Measurements from ENCODE around the gene OSR1.

Gene OSR1

GRCh38 chr2:19362755-19363473 is 4.5 kb upstream of the OSR1 start:
- DNase-seq (ENCODE audit: insufficient read length, low spot score) (peak; percentile 82), FAIRE-seq (peak; percentile 66)
- TF ChIP-seq POLR2A (IDR thresholded peaks at IDR 0.05; ENCODE audit: low read depth, low read length), result no peak

DNA sequence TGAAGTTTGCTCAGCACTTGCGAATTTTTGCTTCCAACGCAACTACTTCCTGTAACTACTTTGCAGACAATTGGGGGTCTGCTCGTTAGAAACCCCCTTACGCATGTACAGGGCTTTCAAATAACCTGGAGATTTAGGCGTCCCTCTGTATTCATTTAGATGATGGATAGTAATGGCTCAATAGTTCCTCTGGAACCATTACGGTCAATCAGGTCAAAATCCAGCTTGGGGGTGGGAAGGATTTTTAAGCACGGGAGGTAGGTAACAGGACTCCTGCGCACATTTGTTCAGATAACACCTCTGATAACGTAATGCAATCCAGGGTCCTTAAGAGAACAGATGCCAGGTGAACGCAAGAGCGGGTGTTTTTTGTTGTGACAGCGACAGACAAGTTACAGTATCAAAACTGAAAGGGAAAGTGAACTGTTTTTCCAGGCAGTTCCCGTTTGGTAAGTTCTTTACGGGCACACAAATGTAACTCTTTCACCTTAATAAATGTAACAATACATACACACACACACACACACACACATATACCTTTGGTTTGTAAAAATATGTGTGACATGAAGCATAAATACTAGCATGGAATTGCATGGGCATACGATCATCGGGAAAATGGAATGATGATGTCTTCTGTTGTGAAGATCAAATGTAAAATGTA is 3.8 kb upstream of the OSR1 start:
- FAIRE-seq (no peak), DNase-seq (ENCODE audit: insufficient read length, low spot score) (no peak)
- TF ChIP-seq POLR2A (IDR thresholded peaks at IDR 0.05; ENCODE audit: low read depth, low read length), result no peak

DNA sequence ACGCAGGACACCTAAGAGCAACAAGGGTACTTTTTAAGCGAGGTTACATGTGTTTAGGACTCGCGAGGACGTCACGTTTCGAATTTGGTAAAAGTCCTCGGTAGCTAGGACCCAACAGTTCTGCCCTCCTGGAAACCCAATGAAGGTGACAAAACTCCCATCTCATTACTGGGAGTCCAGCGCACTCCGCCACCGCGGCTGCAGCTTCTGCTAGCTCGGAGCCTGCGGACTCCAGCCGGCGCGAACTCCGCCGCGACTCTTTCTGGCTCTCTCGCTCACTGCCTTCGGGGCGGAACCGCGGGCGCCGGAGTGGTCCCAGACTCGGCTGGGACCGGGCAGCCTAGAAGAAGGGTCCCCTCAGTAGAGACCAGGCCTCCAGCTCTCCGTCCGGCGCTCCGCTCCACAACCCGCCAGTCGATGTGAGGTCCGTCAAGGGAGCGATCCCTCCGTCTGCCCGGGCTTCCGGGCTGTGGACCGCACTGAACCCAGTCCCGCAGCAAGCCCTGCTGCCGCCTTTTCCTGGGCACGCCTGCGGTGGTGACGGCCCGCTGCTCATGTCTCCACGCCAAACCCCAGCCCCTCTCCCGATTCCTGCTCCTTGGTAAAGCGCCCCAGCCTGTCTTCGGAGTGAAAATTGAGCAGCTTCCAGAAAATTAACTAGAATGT is 3.0 kb upstream of the OSR1 start:
- FAIRE-seq, result no peak
- DNase-seq (ENCODE audit: insufficient read length, low spot score), result no peak
- TF ChIP-seq POLR2A (IDR thresholded peaks at IDR 0.05; ENCODE audit: low read depth, low read length), result no peak

DNA sequence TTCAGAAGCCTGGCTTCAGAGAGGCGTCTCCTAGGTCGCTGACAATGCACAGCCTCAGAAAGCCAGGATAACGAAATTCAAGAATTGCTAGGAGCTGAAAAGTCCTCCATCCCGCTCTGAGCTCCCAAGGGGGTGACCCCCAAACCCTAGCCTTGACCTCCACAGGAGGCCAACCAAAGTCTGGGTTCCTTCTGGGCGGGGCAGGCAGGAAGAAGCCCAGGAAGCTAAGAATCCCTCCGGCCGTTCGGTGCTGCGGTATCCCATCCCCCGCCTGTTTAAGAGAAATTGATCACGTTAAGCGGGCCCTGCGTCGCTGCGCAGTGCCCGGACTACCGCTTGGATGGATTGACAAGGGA is 2.5 kb upstream of the OSR1 start:
- no peak for FAIRE-seq
- TF ChIP-seq POLR2A (IDR thresholded peaks at IDR 0.05; ENCODE audit: low read depth, low read length), result no peak
- DNase-seq (ENCODE audit: insufficient read length, low spot score), result no peak

DNA sequence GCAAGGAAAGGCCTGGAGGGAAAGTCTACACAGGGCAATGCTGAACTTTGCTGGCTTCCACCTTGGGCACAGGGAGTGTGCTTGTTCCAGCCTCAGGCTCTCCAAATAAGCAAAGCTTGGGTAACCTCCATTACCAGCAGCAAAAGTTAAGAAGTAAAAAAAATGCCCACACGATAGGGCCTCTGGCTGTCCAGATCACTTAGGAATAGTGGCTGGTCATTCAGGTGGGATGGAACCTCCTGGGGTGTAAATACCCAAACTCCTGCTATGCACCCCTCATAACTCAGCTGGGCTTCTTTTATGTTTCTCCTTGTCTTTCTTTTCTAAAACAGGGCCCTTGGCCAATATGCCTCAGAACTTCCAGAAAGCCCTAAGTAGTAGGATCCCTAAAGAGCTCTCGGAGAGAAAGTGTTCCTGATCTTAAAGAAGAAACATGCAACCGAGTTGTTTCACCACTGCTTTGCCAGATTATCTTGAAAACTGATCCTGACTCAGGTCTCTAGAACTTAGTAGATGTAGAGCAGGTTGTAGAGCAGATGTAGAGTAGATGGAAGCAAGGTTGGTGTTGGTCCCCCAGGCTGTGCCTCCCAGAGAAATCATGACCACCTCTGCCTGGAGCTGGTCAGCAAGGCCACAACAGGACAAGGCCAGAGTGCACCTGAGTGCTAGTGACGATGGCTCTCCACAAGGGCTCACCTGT is 2.0 kb upstream of the OSR1 start:
- FAIRE-seq, result no peak
- no peak for TF ChIP-seq POLR2A (IDR thresholded peaks at IDR 0.05; ENCODE audit: low read depth, low read length)
- no peak for DNase-seq (ENCODE audit: insufficient read length, low spot score)

GRCh38 chr2:19359456-19359855 is 1.0 kb upstream of the OSR1 start:
- FAIRE-seq (no peak), DNase-seq (ENCODE audit: insufficient read length, low spot score) (no peak)

GRCh38 chr2:19359021-19359357 is 566 bp upstream of the OSR1 start:
- DNase-seq (ENCODE audit: insufficient read length, low spot score) (no peak), FAIRE-seq (no peak)

More at GRCh38 chr2:19359456-19359855, 1.0 kb upstream of the OSR1 start:
- no peak for TF ChIP-seq POLR2A (IDR thresholded peaks at IDR 0.05; ENCODE audit: low read depth, low read length)

DNA sequence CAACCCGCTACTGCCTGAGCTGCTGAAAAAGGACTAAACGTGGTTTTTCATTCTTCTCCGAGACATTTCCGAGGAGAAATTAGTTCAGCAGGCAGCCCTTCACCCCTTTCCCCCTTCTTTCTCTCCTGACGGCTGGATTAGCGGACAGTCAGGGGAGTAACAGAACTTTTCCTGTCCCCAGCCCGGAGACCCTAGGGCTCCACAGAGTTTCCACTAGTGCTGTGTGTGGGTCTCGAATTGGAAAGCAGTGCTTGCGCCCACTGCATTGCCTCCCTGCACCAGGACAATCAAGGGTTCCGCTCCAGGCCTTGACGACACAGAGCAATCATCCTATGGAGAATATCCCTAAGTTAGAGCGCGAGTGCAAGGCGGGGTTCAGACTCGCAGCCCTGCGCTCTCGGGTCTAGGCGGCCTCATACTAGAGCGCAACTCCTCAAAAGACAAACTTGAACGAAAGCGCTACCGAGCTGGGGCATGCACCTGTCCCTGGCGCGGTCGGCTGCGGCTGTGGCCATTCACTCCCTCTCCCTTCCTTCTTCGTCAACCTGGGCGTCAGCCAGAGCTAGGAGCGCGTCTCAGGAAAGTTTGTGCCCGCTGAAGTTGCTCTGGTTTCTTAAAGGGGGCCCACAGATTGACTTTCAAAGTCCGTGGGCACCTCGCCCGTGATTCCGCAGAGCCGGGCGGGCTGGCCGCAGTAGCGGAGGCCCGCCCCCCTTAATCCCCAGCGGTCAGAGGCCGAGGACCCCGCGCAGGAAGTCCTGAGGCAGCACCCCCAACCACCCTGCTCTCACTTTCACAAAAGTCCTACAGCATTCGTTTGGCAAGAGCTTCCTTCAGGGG is 801 bp downstream of the OSR1 start:
- TF ChIP-seq POLR2A (IDR thresholded peaks at IDR 0.05; ENCODE audit: low read depth, low read length), result no peak
- DNase-seq (ENCODE audit: insufficient read length, low spot score) (no peak), FAIRE-seq (no peak)

More at GRCh38 chr2:19359021-19359357, 566 bp upstream of the OSR1 start:
- no peak for TF ChIP-seq POLR2A (IDR thresholded peaks at IDR 0.05; ENCODE audit: low read depth, low read length)

DNA sequence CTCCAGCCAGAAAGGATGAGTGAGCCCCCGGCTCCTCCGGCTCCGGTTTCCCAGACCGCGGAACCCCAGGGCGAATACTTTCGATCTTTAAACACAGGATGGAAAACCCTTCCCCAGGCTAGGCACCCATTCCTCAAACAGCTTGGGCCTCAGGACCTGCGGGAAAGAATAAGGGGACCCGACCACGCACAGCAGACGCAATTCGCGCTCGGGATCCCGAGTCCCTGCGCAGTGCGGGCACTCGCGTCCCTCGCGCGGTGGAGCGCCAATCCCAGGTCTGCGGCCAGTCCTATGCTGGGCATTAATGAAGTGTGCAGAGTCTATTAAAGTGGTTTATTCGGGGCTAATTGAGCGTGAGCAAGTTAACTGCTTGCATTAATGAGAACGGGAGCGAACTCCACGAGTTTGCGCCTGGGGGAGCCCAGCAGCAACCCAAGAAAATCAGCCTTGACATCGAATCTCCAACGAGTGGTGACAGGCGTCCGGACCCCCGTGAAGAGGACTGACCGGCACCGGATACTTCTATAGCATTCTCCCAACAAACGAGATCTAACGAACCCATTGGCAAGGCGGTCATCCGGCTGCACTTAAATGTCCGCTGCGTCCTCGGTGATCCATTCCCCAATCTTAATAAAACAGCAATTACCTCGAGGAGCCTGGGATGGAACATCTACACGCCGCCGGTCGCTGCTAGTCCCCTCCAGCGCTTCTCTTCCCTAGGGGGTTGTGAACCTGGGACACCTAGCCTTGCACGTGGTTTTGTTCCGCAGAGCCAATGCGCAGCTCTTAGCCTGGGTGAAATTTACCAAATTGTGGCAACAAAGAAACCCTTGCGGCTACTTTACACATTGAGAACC is 1.6 kb downstream of the OSR1 start:
- DNase-seq (ENCODE audit: insufficient read length, low spot score), result no peak
- no peak for FAIRE-seq
- TF ChIP-seq POLR2A (IDR thresholded peaks at IDR 0.05; ENCODE audit: low read depth, low read length), result no peak

DNA sequence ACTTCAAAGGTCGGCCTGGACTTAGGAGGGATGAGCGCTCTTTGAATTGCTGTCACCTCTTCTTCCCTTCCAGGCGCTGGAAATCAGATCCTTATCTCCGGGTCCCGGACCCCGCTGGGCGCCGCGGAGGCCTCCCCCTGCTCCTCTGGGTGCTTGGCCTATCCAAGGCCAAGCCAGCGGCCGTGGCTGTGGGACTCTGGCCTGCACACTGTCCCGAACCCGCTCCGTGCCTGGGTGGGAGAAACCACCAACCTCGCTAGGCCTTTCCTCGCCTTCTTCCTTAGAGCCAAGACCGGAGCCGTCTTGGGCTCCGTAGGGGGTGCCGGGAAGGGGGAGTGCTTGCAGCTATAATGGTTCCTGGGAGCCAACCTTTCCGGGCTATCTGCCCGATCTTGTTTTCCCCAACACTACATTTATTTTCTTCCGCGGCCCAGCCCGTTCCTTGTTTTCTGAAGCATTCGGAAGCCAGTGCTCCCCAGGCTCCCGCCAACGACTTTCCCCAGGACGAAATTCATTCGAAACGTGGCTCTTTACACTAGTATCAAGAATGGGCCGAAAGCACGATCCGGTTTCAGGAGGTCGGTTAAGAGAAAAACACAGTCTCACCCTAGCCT is 2.4 kb downstream of the OSR1 start:
- no peak for DNase-seq (ENCODE audit: insufficient read length, low spot score)
- FAIRE-seq, result no peak
- TF ChIP-seq POLR2A (IDR thresholded peaks at IDR 0.05; ENCODE audit: low read depth, low read length), result no peak

GRCh38 chr2:19355416-19355821 is 3.0 kb downstream of the OSR1 start:
- TF ChIP-seq POLR2A (IDR thresholded peaks at IDR 0.05; ENCODE audit: low read depth, low read length), result no peak
- no peak for DNase-seq (ENCODE audit: insufficient read length, low spot score)
- no peak for FAIRE-seq

DNA sequence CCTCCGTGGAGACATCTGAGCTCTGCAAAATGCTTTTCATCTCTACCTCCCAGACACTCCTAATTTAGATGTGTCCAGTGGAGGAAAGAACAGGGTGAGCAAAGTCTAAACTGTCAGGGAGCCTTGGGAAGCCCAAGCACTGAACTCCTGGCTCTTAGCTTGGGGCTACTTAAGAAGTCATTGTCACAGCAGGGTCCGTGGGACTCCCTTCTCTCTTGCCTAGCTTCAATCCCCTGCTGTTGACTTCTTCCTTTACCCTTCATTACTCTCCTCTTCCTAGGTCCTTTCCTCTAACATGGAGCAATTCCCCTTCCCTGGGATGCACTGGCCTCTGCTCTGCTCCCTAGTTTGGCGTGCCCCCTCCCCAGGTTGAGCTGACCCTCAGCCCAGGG is 3.4 kb downstream of the OSR1 start:
- no peak for TF ChIP-seq POLR2A (IDR thresholded peaks at IDR 0.05; ENCODE audit: low read depth, low read length)
- DNase-seq (ENCODE audit: insufficient read length, low spot score) (no peak), FAIRE-seq (no peak)

All from H54 (cell line).